Measurements from ENCODE around the gene IQCN.

DNA sequence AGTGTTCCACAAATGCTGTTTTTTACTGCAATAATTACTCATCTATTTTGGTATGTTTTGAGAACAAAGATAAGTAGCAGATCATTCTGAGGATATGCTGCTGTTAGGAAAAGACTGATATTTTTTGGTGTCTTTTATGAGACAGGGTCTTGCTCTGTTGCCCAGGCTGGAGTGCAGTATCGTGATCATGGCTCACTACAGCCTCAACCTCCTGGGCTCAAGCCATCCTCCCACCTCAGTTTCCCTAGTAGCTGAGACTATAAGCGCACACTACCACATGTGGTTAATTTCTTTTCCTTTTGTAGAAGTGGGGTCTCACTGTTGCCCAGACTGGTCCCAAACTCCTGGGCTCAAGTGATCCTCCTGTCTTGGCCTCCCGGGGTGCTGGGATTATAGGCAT is 39.1 kb upstream of the IQCN start:
- TF ChIP-seq, protein P1, sequence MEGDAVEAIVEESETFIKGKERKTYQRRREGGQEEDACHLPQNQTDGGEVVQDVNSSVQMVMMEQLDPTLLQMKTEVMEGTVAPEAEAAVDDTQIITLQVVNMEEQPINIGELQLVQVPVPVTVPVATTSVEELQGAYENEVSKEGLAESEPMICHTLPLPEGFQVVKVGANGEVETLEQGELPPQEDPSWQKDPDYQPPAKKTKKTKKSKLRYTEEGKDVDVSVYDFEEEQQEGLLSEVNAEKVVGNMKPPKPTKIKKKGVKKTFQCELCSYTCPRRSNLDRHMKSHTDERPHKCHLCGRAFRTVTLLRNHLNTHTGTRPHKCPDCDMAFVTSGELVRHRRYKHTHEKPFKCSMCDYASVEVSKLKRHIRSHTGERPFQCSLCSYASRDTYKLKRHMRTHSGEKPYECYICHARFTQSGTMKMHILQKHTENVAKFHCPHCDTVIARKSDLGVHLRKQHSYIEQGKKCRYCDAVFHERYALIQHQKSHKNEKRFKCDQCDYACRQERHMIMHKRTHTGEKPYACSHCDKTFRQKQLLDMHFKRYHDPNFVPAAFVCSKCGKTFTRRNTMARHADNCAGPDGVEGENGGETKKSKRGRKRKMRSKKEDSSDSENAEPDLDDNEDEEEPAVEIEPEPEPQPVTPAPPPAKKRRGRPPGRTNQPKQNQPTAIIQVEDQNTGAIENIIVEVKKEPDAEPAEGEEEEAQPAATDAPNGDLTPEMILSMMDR (IDR thresholded peaks at IDR 0.05), result no peak
- no peak for TF ChIP-seq EZH2 (IDR thresholded peaks at IDR 0.05; ENCODE audit: borderline replicate concordance, insufficient read depth, low read depth, low read length, poor library complexity, severe bottlenecking)
